GM21367 (cell line): ENCODE data around the gene TMEM127.
"Not testable (repeated sequence)": the region's sequence is repeated elsewhere in the genome, so short reads cannot be mapped to it uniquely, and the experiment has no call there.

Source experiments
- ATAC-seq: cut with Tn5 transposase; IDR thresholded peaks from one replicate; pipeline ENCODE4 v1.9.1; 2021; ENCODE audit not compliant: unreplicated experiment

The TMEM127 gene

GRCh38 chr2:96264656-96265348 is 995 bp downstream of the TMEM127 start:
- ATAC-seq = no peak

- ATAC-seq = no peak
These were observed 1.7 kb downstream of the TMEM127 start for GRCh38 chr2:96264086-96264485.

GRCh38 chr2:96262306-96262705 is 3.5 kb downstream of the TMEM127 start:
- no peak for ATAC-seq

- no peak for ATAC-seq
These were observed 4.3 kb downstream of the TMEM127 start for GRCh38 chr2:96261328-96262003.

- peak; percentile 44 for ATAC-seq
These were observed 5.2 kb downstream of the TMEM127 start for GRCh38 chr2:96260387-96261260.

GRCh38 chr2:96259497-96259921 is 6.3 kb downstream of the TMEM127 start:
- no peak for ATAC-seq

- no peak for ATAC-seq
These were observed 7.4 kb downstream of the TMEM127 start for GRCh38 chr2:96258166-96259022.

- not testable (repeated sequence) for ATAC-seq
These were observed 8.1 kb downstream of the TMEM127 start for GRCh38 chr2:96257744-96258143.

GRCh38 chr2:96256611-96257113 is 9.1 kb downstream of the TMEM127 start:
- no peak for ATAC-seq

- no peak for ATAC-seq
These were observed 11.2 kb downstream of the TMEM127 start for GRCh38 chr2:96254571-96254970.

GRCh38 chr2:96253006-96253405 is 12.8 kb downstream of the TMEM127 start:
- no peak for ATAC-seq

- no peak for ATAC-seq
These were observed 13.3 kb downstream of the TMEM127 start for GRCh38 chr2:96252526-96252925.

- ATAC-seq = no peak
These were observed 14.0 kb downstream of the TMEM127 start for GRCh38 chr2:96251721-96252292.

GRCh38 chr2:96250188-96250587 is 15.6 kb downstream of the TMEM127 start:
- no peak for ATAC-seq

- no peak for ATAC-seq
These were observed 16.1 kb downstream of the TMEM127 start for GRCh38 chr2:96249654-96250053.

- no peak for ATAC-seq
These were observed 17.2 kb downstream of the TMEM127 start for GRCh38 chr2:96248624-96249023.

- no peak for ATAC-seq
These were observed 17.9 kb downstream of the TMEM127 start for GRCh38 chr2:96247896-96248295.

GRCh38 chr2:96247009-96247408 is 18.8 kb downstream of the TMEM127 start:
- no peak for ATAC-seq

GRCh38 chr2:96245609-96246390 is 20.0 kb downstream of the TMEM127 start:
- no peak for ATAC-seq
